Lower leg skin (tissue), 3 donors: ENCODE results near the gene CAT.

Source experiments
- POLR2A ChIP-seq, 2 donors: fragments of 450-650 bp; IDR thresholded peaks; one replicate each; pipeline ENCODE4 v1.6.1; 2016 to 2017; ENCODE audit warnings: antibody characterized with exemption in 2 of 2, mild to moderate bottlenecking in 1 of 2, moderate library complexity in 1 of 2
- TF ChIP-seq, protein P1 (sequence below), 3 donors: fragments of 450-650 bp; IDR thresholded peaks; one replicate each; pipeline ENCODE4 v1.5.1; 2016; ENCODE audit warnings: antibody characterized with exemption in 3 of 3, mild to moderate bottlenecking in 3 of 3, moderate library complexity in 2 of 3

DNA sequence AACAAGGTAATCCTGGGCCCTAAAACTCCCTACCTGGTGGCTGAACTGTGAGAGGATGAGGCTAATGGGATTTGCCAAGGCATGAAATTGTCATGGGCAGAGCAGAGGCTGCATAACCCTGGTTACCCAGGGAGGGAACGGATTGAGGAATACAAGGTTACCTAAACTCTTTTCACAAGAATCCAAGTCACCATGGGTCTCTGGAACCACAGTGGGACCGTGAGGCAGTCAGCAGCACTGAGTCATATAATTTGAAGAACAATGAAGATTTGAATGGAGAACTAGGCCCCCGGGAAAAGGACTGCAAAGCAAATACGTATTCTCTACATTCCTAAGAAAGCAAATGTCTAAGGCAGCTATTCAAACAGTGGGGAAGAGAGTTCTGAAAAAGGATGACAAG, 19.8 kb downstream of the CAT start:
- TF ChIP-seq POLR2A (IDR thresholded peaks at IDR 0.05) = no peak
- TF ChIP-seq, protein P1, sequence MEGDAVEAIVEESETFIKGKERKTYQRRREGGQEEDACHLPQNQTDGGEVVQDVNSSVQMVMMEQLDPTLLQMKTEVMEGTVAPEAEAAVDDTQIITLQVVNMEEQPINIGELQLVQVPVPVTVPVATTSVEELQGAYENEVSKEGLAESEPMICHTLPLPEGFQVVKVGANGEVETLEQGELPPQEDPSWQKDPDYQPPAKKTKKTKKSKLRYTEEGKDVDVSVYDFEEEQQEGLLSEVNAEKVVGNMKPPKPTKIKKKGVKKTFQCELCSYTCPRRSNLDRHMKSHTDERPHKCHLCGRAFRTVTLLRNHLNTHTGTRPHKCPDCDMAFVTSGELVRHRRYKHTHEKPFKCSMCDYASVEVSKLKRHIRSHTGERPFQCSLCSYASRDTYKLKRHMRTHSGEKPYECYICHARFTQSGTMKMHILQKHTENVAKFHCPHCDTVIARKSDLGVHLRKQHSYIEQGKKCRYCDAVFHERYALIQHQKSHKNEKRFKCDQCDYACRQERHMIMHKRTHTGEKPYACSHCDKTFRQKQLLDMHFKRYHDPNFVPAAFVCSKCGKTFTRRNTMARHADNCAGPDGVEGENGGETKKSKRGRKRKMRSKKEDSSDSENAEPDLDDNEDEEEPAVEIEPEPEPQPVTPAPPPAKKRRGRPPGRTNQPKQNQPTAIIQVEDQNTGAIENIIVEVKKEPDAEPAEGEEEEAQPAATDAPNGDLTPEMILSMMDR (IDR thresholded peaks at IDR 0.05) = no peak
